Liver (tissue), 3 donors: ENCODE measurements around the gene SDK2.

Experiments
- EGR1 ChIP-seq, 2 donors: IDR thresholded peaks; 2 replicates each; pipeline ENCODE4 v1.6.1; 2016 to 2018; ENCODE audit warnings: antibody characterized with exemption in 2 of 2, low read depth in 2 of 2
- HNF4A ChIP-seq, 2 donors: conservative IDR thresholded peaks; 2 replicates each; pipeline ENCODE4 v1.6.1; 2016; ENCODE audit warnings: antibody characterized with exemption in 2 of 2, mild to moderate bottlenecking in 2 of 2
- RAD21 ChIP-seq, 2 donors: IDR thresholded peaks; 2 replicates each; pipeline ENCODE4 v1.6.1; 2016; ENCODE audit warnings: antibody characterized with exemption in 2 of 2, mild to moderate bottlenecking in 2 of 2
- TF ChIP-seq, protein P1 (sequence below): IDR thresholded peaks from 2 replicates; pipeline ENCODE4 v1.6.1; 2016; ENCODE audit warnings: antibody characterized with exemption
- TF ChIP-seq, protein P2 (sequence below): fragments of 150-350 bp; IDR thresholded peaks from 2 replicates; pipeline ENCODE4 v1.5.1; 2017; ENCODE audit warnings: improper control_type of control experiment, low read depth, low read length; ENCODE audit not compliant: missing input control
- TF ChIP-seq, protein P3 (sequence below): IDR thresholded peaks from 2 replicates; pipeline ENCODE4 v1.6.1; 2016; ENCODE audit warnings: antibody characterized with exemption, mild to moderate bottlenecking
- TF ChIP-seq, protein P4 (sequence below): IDR thresholded peaks from 2 replicates; pipeline ENCODE4 v1.6.1; 2016; ENCODE audit warnings: antibody characterized with exemption
- TF ChIP-seq, protein P5 (sequence below): IDR thresholded peaks from 2 replicates; pipeline ENCODE4 v1.6.1; 2016; ENCODE audit warnings: antibody characterized with exemption
- donor health status: healthy.
- donor health status: healthy.

DNA sequence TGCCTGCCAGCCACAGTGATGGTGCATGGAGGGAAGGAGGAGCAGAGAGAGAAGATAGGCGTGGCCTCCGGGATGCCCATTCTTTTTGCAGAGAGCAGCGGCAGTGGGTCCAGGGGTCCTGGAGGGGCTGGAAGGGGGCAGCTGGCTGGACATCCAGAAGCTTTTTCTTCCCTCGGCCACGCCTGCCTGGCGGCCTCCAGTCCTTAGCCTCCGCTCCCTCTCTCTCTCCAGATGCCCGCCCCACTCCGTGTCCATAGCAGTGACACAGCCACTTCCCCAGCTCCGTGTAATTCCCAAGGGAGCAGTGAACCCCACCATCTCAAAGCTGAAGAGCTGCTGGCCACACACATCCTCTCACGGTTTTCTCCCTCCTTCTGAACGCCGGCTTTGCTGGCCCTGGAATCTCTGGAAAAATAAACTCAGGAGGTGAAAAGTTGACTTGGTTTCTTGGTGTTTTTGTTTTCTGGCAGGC is 306.2 kb downstream of the SDK2 start:
- no peak for TF ChIP-seq HNF4A (conservative IDR thresholded peaks at IDR 0.05)
- TF ChIP-seq, protein P1, sequence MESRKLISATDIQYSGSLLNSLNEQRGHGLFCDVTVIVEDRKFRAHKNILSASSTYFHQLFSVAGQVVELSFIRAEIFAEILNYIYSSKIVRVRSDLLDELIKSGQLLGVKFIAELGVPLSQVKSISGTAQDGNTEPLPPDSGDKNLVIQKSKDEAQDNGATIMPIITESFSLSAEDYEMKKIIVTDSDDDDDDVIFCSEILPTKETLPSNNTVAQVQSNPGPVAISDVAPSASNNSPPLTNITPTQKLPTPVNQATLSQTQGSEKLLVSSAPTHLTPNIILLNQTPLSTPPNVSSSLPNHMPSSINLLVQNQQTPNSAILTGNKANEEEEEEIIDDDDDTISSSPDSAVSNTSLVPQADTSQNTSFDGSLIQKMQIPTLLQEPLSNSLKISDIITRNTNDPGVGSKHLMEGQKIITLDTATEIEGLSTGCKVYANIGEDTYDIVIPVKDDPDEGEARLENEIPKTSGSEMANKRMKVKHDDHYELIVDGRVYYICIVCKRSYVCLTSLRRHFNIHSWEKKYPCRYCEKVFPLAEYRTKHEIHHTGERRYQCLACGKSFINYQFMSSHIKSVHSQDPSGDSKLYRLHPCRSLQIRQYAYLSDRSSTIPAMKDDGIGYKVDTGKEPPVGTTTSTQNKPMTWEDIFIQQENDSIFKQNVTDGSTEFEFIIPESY = no peak
- TF ChIP-seq, protein P2, sequence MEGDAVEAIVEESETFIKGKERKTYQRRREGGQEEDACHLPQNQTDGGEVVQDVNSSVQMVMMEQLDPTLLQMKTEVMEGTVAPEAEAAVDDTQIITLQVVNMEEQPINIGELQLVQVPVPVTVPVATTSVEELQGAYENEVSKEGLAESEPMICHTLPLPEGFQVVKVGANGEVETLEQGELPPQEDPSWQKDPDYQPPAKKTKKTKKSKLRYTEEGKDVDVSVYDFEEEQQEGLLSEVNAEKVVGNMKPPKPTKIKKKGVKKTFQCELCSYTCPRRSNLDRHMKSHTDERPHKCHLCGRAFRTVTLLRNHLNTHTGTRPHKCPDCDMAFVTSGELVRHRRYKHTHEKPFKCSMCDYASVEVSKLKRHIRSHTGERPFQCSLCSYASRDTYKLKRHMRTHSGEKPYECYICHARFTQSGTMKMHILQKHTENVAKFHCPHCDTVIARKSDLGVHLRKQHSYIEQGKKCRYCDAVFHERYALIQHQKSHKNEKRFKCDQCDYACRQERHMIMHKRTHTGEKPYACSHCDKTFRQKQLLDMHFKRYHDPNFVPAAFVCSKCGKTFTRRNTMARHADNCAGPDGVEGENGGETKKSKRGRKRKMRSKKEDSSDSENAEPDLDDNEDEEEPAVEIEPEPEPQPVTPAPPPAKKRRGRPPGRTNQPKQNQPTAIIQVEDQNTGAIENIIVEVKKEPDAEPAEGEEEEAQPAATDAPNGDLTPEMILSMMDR = no peak
- TF ChIP-seq RAD21 (IDR thresholded peaks at IDR 0.05) = no peak
- TF ChIP-seq, protein P3, sequence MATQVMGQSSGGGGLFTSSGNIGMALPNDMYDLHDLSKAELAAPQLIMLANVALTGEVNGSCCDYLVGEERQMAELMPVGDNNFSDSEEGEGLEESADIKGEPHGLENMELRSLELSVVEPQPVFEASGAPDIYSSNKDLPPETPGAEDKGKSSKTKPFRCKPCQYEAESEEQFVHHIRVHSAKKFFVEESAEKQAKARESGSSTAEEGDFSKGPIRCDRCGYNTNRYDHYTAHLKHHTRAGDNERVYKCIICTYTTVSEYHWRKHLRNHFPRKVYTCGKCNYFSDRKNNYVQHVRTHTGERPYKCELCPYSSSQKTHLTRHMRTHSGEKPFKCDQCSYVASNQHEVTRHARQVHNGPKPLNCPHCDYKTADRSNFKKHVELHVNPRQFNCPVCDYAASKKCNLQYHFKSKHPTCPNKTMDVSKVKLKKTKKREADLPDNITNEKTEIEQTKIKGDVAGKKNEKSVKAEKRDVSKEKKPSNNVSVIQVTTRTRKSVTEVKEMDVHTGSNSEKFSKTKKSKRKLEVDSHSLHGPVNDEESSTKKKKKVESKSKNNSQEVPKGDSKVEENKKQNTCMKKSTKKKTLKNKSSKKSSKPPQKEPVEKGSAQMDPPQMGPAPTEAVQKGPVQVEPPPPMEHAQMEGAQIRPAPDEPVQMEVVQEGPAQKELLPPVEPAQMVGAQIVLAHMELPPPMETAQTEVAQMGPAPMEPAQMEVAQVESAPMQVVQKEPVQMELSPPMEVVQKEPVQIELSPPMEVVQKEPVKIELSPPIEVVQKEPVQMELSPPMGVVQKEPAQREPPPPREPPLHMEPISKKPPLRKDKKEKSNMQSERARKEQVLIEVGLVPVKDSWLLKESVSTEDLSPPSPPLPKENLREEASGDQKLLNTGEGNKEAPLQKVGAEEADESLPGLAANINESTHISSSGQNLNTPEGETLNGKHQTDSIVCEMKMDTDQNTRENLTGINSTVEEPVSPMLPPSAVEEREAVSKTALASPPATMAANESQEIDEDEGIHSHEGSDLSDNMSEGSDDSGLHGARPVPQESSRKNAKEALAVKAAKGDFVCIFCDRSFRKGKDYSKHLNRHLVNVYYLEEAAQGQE = no peak
- TF ChIP-seq, protein P4, sequence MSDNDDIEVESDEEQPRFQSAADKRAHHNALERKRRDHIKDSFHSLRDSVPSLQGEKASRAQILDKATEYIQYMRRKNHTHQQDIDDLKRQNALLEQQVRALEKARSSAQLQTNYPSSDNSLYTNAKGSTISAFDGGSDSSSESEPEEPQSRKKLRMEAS = no peak
- TF ChIP-seq, protein P5, sequence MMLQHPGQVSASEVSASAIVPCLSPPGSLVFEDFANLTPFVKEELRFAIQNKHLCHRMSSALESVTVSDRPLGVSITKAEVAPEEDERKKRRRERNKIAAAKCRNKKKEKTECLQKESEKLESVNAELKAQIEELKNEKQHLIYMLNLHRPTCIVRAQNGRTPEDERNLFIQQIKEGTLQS = no peak
- no peak for TF ChIP-seq EGR1 (IDR thresholded peaks at IDR 0.05; ENCODE audit: low read depth in 2 of 2)
